GM13977 (cell line): ENCODE data around the gene PRRT2.

Experiments
- DNase-seq: peaks from one replicate; pipeline ENCODE4 v3.0.0; 2012; ENCODE audit warnings: low spot score
- CTCF ChIP-seq: IDR thresholded peaks from 2 replicates; pipeline ENCODE4 v1.5.1; 2012; ENCODE audit warnings: mild to moderate bottlenecking, control low read depth; ENCODE audit not compliant: insufficient read depth; ENCODE audit errors: extremely low read depth, missing control alignments
- in situ Hi-C: fragments of 300-500 bp; cut with MboI; formaldehyde crosslinking; loops from one replicate; pipeline ENCODE4 v1.12.0; 2022; ENCODE audit warnings: low sequenced_read_pairs, low pct_unique_long_range_greater_than_20kb, mixed read lengths, inconsistent platforms; ENCODE audit not compliant: unreplicated experiment

Gene PRRT2

DNA sequence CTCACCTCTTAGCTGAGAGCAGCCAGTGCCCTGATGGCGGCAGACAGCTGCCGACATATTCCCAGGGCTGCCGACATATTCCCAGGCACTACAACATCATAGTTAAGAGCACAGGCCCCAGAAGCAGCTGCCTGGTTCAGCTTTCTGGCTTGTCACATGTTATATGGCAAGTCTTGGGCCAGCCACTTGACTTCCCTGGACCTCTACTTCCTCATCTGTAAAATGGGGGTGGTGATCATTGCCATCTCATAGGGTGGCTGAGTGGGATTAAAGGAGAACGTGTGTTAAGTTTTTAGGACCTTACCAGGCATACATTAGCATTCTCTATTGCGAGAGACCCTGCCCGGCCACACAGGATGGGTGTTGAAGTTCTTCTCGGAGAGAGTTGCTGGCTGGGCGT, 31.9 kb downstream of the PRRT2 start:
- DNase-seq, result no peak
- in situ Hi-C loops, result no loop called here
- TF ChIP-seq CTCF, result no peak

GRCh38 chr16:29844575-29845331, 32.8 kb downstream of the PRRT2 start:
- DNase-seq, result no peak
- no peak for TF ChIP-seq CTCF
- in situ Hi-C loops, result no loop called here

- in situ Hi-C loops, result no loop called here
- no peak for TF ChIP-seq CTCF
- no peak for DNase-seq
Measured at GRCh38 chr16:29845656-29846055, 33.7 kb downstream of the PRRT2 start.

DNA sequence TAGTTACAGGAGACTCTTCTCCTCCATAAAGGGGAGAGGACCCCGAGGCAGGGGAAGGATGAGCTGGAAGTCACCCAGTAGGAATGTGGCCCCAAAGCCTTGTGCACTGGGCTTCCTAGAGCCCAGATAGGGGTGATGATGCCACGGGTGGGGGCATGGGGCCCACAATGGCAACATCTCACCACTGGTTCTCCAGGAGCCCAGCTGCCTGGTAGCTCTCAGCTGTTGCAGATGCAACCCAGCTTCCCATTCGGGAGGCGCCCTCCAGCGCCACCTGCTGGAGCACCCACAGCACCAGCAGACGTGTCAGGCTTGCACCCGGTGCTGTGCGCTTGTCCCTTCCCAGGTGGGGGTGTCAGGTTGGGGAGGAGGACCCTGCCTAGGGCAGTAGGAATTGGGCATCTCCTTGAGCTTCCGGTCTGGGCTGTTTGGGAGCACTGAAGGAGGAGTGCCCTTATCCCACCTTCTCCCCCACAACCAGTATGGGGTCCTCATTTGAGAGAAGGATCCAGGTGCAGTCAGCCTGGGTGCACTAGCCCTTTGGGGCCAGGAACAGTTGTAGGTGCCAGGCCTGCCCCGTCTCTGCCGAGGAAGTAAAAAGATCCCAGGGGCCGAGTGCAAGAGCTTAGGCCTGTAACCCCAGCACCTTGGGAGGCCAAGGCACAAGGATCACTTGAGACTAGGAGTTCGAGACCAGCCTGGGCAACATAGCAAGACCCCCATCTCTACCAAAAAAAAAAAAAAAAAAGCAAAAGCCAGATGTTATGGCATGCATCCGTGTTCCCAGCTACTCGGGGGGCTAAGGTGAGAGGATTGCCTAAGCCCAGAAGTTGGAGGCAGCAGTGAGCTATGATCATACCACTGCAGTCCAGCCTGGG, 36.7 kb downstream of the PRRT2 start:
- peak; percentile 82 for DNase-seq
- TF ChIP-seq CTCF, result peak; percentile 96
- in situ Hi-C loops, result no loop called here

- TF ChIP-seq CTCF, result no peak
- DNase-seq, result no peak
- in situ Hi-C loops, result no loop called here
Measured at GRCh38 chr16:29849505-29849904, 37.5 kb downstream of the PRRT2 start.

- in situ Hi-C loops, result no loop called here
- DNase-seq, result no peak
- TF ChIP-seq CTCF, result no peak
Measured at GRCh38 chr16:29850998-29851397, 39.0 kb downstream of the PRRT2 start.
